Astrocyte (in vitro differentiated cells and primary cell): Measurements from ENCODE around the gene NUP214. TPM values are rescaled to one million over a fixed set of nuclear protein-coding genes. Genes with fewer than 3 reads are reported as not detected.

ENCODE experiments used
- DNase-seq: peaks from one replicate; pipeline ENCODE4 v3.0.0-alpha.2; 2010; ENCODE audit warnings: low read depth
- FAIRE-seq: peaks from 2 replicates; lab custom pipeline; 2011; peaks lifted over from hg19 to GRCh38; lab: Jason Lieb, UNC
- H2AFZ ChIP-seq: 2 replicates; pipeline ENCODE4 v1.6.0; 2012; ENCODE audit warnings: low read depth, low read length, inconsistent platforms
- H3K27ac ChIP-seq: 2 replicates; pipeline ENCODE4 v1.5.1; 2011; ENCODE audit warnings: low read depth, low read length, inconsistent platforms
- H3K27me3 ChIP-seq: 2 replicates; pipeline ENCODE4 v1.6.0; 2011; ENCODE audit warnings: low read length, inconsistent platforms; ENCODE audit not compliant: insufficient read depth
- H3K36me3 ChIP-seq: 2 replicates; pipeline ENCODE4 v1.5.1; 2011; ENCODE audit warnings: low read length, inconsistent platforms; ENCODE audit not compliant: insufficient read depth
- H3K4me1 ChIP-seq: 2 replicates; pipeline ENCODE4 v1.5.1; 2011; ENCODE audit warnings: low read length, inconsistent platforms; ENCODE audit not compliant: insufficient read depth
- H3K4me2 ChIP-seq: 2 replicates; pipeline ENCODE4 v1.6.0; 2012; ENCODE audit warnings: low read length, inconsistent platforms
- H3K4me3 ChIP-seq: 2 replicates; pipeline ENCODE4 v1.5.1; 2011; ENCODE audit warnings: low read depth, mild to moderate bottlenecking, low read length, inconsistent platforms; ENCODE audit not compliant: insufficient read depth
- H3K79me2 ChIP-seq: 2 replicates; pipeline ENCODE4 v1.6.0; 2012; ENCODE audit warnings: mild to moderate bottlenecking, low read length, inconsistent platforms; ENCODE audit not compliant: insufficient read depth
- H3K9ac ChIP-seq: 2 replicates; pipeline ENCODE4 v1.6.0; 2012; ENCODE audit warnings: mild to moderate bottlenecking, low read length, inconsistent platforms
- H3K9me3 ChIP-seq: 2 replicates; pipeline ENCODE4 v1.5.1; 2012; ENCODE audit warnings: low read depth, mild to moderate bottlenecking, low read length, inconsistent platforms; ENCODE audit not compliant: insufficient read depth
- H4K20me1 ChIP-seq: 2 replicates; pipeline ENCODE4 v1.6.0; 2012; ENCODE audit warnings: low read length, inconsistent platforms; ENCODE audit not compliant: insufficient read depth
- H3K27ac Mint-ChIP-seq: one replicate; pipeline ENCODE4 v1.8.0; 2021; ENCODE audit warnings: mild to moderate bottlenecking, mixed read lengths; ENCODE audit not compliant: unreplicated experiment
- H3K27me3 Mint-ChIP-seq: one replicate; pipeline ENCODE4 v1.8.0; 2021; ENCODE audit warnings: low read depth, mixed read lengths; ENCODE audit not compliant: unreplicated experiment
- H3K36me3 Mint-ChIP-seq: one replicate; pipeline ENCODE4 v1.8.0; 2021; ENCODE audit warnings: low read depth, mixed read lengths; ENCODE audit not compliant: unreplicated experiment
- H3K4me1 Mint-ChIP-seq: one replicate; pipeline ENCODE4 v1.8.0; 2021; ENCODE audit warnings: low read depth, mixed read lengths; ENCODE audit not compliant: unreplicated experiment
- H3K4me3 Mint-ChIP-seq: one replicate; pipeline ENCODE4 v1.8.0; 2021; ENCODE audit warnings: mild to moderate bottlenecking, moderate library complexity, mixed read lengths; ENCODE audit not compliant: unreplicated experiment
- H3K9me3 Mint-ChIP-seq: one replicate; pipeline ENCODE4 v1.8.0; 2021; ENCODE audit warnings: mild to moderate bottlenecking, mixed read lengths; ENCODE audit not compliant: unreplicated experiment
- EZH2 ChIP-seq: IDR thresholded peaks from 2 replicates; pipeline ENCODE4 v1.6.1; 2012; ENCODE audit warnings: mild to moderate bottlenecking, low read length, inconsistent platforms; ENCODE audit not compliant: insufficient read depth
- total RNA-seq: library from RNA; stranded (reverse); gene quantifications from 2 replicates; pipeline ENCODE4 v1.2.1, GENCODE V29; 2021
- TF ChIP-seq, protein P1 (sequence below): IDR thresholded peaks from 2 replicates; pipeline ENCODE4 v1.5.1; 2011; ENCODE audit warnings: low read depth, mild to moderate bottlenecking, inconsistent platforms, low read length, moderate library complexity; ENCODE audit not compliant: insufficient read depth

Gene NUP214
- total RNA-seq, 1 donor from 2014 or later, result 30.5 TPM

- Histone ChIP-seq H3K4me1 (no peaks in the 10 kb centered on the region), H4K20me1 (peaks cover 21% of the 10 kb centered on the region), H2AFZ (no peak overlapping the region), H3K79me2 (peaks cover 20% of the 10 kb centered on the region), H3K9me3 (no peaks in the 10 kb centered on the region), H3K27me3 (no peaks in the 10 kb centered on the region), H3K4me3 (no peak overlapping the region), H3K27ac (no peak overlapping the region), H3K4me2 (no peak overlapping the region), H3K9ac (no peak overlapping the region), H3K36me3 (peaks cover 27% of the 10 kb centered on the region)
- peaks cover 6% of the 10 kb centered on the region for H3K4me1 Mint-ChIP-seq
- no peaks in the 10 kb centered on the region for H3K27me3 Mint-ChIP-seq
- H3K36me3 Mint-ChIP-seq, result peaks cover 11% of the 10 kb centered on the region
- no peak for FAIRE-seq
- TF ChIP-seq, protein P1, sequence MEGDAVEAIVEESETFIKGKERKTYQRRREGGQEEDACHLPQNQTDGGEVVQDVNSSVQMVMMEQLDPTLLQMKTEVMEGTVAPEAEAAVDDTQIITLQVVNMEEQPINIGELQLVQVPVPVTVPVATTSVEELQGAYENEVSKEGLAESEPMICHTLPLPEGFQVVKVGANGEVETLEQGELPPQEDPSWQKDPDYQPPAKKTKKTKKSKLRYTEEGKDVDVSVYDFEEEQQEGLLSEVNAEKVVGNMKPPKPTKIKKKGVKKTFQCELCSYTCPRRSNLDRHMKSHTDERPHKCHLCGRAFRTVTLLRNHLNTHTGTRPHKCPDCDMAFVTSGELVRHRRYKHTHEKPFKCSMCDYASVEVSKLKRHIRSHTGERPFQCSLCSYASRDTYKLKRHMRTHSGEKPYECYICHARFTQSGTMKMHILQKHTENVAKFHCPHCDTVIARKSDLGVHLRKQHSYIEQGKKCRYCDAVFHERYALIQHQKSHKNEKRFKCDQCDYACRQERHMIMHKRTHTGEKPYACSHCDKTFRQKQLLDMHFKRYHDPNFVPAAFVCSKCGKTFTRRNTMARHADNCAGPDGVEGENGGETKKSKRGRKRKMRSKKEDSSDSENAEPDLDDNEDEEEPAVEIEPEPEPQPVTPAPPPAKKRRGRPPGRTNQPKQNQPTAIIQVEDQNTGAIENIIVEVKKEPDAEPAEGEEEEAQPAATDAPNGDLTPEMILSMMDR, result no peak
- no peak for TF ChIP-seq EZH2
- no peak overlapping the region for H3K27ac Mint-ChIP-seq
- DNase-seq, result no peak
- H3K9me3 Mint-ChIP-seq, result no peaks in the 10 kb centered on the region
- H3K4me3 Mint-ChIP-seq, result no peak overlapping the region
Observed at GRCh38 chr9:131167146-131167692, 41.8 kb downstream of the NUP214 start.

DNA sequence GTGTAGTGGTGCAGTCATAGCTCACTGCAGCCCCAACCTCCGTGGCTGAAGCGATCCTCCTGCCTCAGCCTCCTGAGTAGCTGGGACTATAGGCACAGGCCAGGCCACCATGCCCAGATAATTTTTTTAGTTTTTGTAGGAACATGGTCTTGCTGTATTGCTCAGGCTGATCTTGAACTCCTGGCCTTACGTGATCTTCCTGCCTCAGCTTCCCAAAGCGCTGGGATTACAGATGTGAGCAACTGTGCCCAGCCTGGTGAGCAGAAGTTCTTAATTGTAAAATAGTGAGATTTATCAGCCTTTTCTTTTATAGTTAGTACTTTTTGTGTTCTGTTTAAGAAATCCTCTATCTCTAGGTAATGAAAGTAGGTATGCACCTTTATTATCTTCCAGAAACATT is 42.5 kb downstream of the NUP214 start:
- peaks cover 25% of the 10 kb centered on the region for H3K36me3 ChIP-seq
- no peak overlapping the region for H3K27ac ChIP-seq
- H3K9me3 ChIP-seq, result no peaks in the 10 kb centered on the region
- H3K4me1 Mint-ChIP-seq, result no peaks in the 10 kb centered on the region
- H3K9ac ChIP-seq, result no peak overlapping the region
- H3K27me3 ChIP-seq, result no peaks in the 10 kb centered on the region
- no peak overlapping the region for H2AFZ ChIP-seq
- no peak overlapping the region for H3K27ac Mint-ChIP-seq
- H3K79me2 ChIP-seq, result peaks cover 20% of the 10 kb centered on the region
- FAIRE-seq (no peak), DNase-seq (no peak)
- no peak overlapping the region for H3K4me2 ChIP-seq
- TF ChIP-seq, protein P1, result no peak
- no peaks in the 10 kb centered on the region for H3K9me3 Mint-ChIP-seq
- no peaks in the 10 kb centered on the region for H3K4me1 ChIP-seq
- H3K4me3 ChIP-seq, result no peak overlapping the region
- peaks cover 21% of the 10 kb centered on the region for H4K20me1 ChIP-seq
- H3K36me3 Mint-ChIP-seq, result peaks cover 12% of the 10 kb centered on the region
- H3K4me3 Mint-ChIP-seq, result peak overlapping the region; percentile 14
- no peaks in the 10 kb centered on the region for H3K27me3 Mint-ChIP-seq

- H3K27ac Mint-ChIP-seq, result no peak overlapping the region
- peaks cover 7% of the 10 kb centered on the region for H3K36me3 ChIP-seq
Observed at GRCh38 chr9:131169563-131170240, 44.3 kb downstream of the NUP214 start.

More at GRCh38 chr9:131169563-131170240, 44.3 kb downstream of the NUP214 start:
- no peak for TF ChIP-seq EZH2
- TF ChIP-seq, protein P1, result no peak
- Histone ChIP-seq H3K79me2 (peaks cover 20% of the 10 kb centered on the region), H3K4me2 (no peak overlapping the region), H3K9me3 (no peaks in the 10 kb centered on the region), H3K4me3 (no peak overlapping the region), H3K4me1 (no peaks in the 10 kb centered on the region), H3K27ac (no peak overlapping the region), H3K27me3 (no peaks in the 10 kb centered on the region), H4K20me1 (peaks cover 16% of the 10 kb centered on the region), H2AFZ (no peak overlapping the region), H3K9ac (no peak overlapping the region)
- Mint-ChIP-seq H3K9me3 (no peaks in the 10 kb centered on the region), H3K4me3 (no peak overlapping the region), H3K4me1 (no peaks in the 10 kb centered on the region), H3K36me3 (peaks cover 11% of the 10 kb centered on the region), H3K27me3 (no peaks in the 10 kb centered on the region)
- DNase-seq (no peak), FAIRE-seq (no peak)
